MCF 10A (cell line): ENCODE results near the gene RLN3. TPM values are rescaled to one million over a fixed set of nuclear protein-coding genes. Genes with fewer than 3 reads are reported as not detected.

Source experiments
- BruUV-seq: library from RNA; stranded (reverse); fragments of 400-500 nt; replicated peaks from 2 replicates; lab custom pipeline; 2021; lab: Mats Ljungman, UMichigan
- CTCF ChIA-PET: fragments of 300-600 bp; sonication (Branson Sonifier 250); formaldehyde crosslinking; extraction: SDS; loops from one replicate; lab custom pipeline; 2021; ENCODE audit warnings: antibody characterized with exemption, inconsistent platforms; lab: Yijun Ruan, JAX
- POLR2A ChIA-PET: fragments of 300-600, 350-650 bp; sonication (Branson Sonifier 250); formaldehyde crosslinking; extraction: SDS; loops from one replicate; lab custom pipeline; 2020; ENCODE audit warnings: antibody characterized with exemption, inconsistent platforms; lab: Yijun Ruan, JAX
- DNase-seq: peaks from one replicate; pipeline ENCODE4 v3.0.0-alpha.2; 2018; ENCODE audit not compliant: unreplicated experiment
- H3K27ac Mint-ChIP-seq: one replicate; pipeline ENCODE4 v1.8.0; 2022; ENCODE audit warnings: mild to moderate bottlenecking, low read depth, mixed read lengths; ENCODE audit not compliant: unreplicated experiment
- H3K27me3 Mint-ChIP-seq: one replicate; pipeline ENCODE4 v1.8.0; 2022; ENCODE audit warnings: mixed read lengths; ENCODE audit not compliant: insufficient read depth, unreplicated experiment
- H3K36me3 Mint-ChIP-seq: one replicate; pipeline ENCODE4 v1.8.0; 2022; ENCODE audit warnings: mild to moderate bottlenecking, moderate library complexity, mixed read lengths; ENCODE audit not compliant: insufficient read depth, unreplicated experiment
- H3K4me1 Mint-ChIP-seq: one replicate; pipeline ENCODE4 v1.8.0; 2022; ENCODE audit warnings: mixed read lengths; ENCODE audit not compliant: insufficient read depth, unreplicated experiment
- H3K4me3 Mint-ChIP-seq: one replicate; pipeline ENCODE4 v1.8.0; 2022; ENCODE audit warnings: mild to moderate bottlenecking, moderate library complexity, mixed read lengths; ENCODE audit not compliant: unreplicated experiment
- H3K9me3 Mint-ChIP-seq: one replicate; pipeline ENCODE4 v1.8.0; 2022; ENCODE audit warnings: mixed read lengths; ENCODE audit not compliant: unreplicated experiment
- CTCF ChIP-seq: fragments of 200-600 bp; IDR thresholded peaks from one replicate; pipeline ENCODE4 v1.8.0; 2022; ENCODE audit warnings: antibody characterized with exemption, mild to moderate bottlenecking; ENCODE audit not compliant: unreplicated experiment
- intact Hi-C: fragments of 100-400 bp; cut with micrococcal nuclease; formaldehyde crosslinking; loops from 2 replicates; pipeline ENCODE4 v1.14.1; 2022
- total RNA-seq: library from RNA; stranded (reverse); gene quantifications from 2 replicates; pipeline ENCODE4 v1.2.3, GENCODE V29; 2022

RLN3 gene
- total RNA-seq, 1 experiment from 2014 or later = not detected

GRCh38 chr19:13990085-13990484 is 37.9 kb upstream of the RLN3 start:
- Mint-ChIP-seq H3K27me3 (no peaks in the 10 kb centered on the region), H3K27ac (peak overlapping the region; percentile 67), H3K9me3 (no peaks in the 10 kb centered on the region), H3K36me3 (peaks cover 39% of the 10 kb centered on the region), H3K4me3 (no peak overlapping the region), H3K4me1 (peaks cover 5% of the 10 kb centered on the region)
- CTCF ChIA-PET = interaction anchor here (0.6 kb wide), 1 partner anchor 53 kb away, joined by 4 read pairs; no protein-coding TSS in a partner anchor
- BruUV-seq = no TSS peak
- no peak for TF ChIP-seq CTCF
- DNase-seq = no peak
- intact Hi-C loops = no loop called here
- POLR2A ChIA-PET = interaction anchor here (1.3 kb wide), 1 partner anchor 16 kb away, joined by 4 read pairs; the partner anchor contains the start of gene RFX1

- no TSS peak for BruUV-seq
- Mint-ChIP-seq H3K27ac (no peak overlapping the region), H3K4me1 (peaks cover 5% of the 10 kb centered on the region), H3K27me3 (no peaks in the 10 kb centered on the region), H3K36me3 (peaks cover 39% of the 10 kb centered on the region), H3K9me3 (no peaks in the 10 kb centered on the region), H3K4me3 (no peak overlapping the region)
- DNase-seq = no peak
- intact Hi-C loops = no loop called here
- ChIA-PET CTCF (no interaction called here), POLR2A (interaction anchor here (0.6 kb wide), 1 partner anchor 35 kb away, joined by 3 read pairs; no protein-coding TSS in a partner anchor)
- TF ChIP-seq CTCF = no peak
Observed at GRCh38 chr19:13992025-13992424, 35.9 kb upstream of the RLN3 start.

GRCh38 chr19:13993590-13994300 is 34.2 kb upstream of the RLN3 start:
- Mint-ChIP-seq H3K9me3 (no peaks in the 10 kb centered on the region), H3K36me3 (peaks cover 33% of the 10 kb centered on the region), H3K4me3 (no peak overlapping the region), H3K27ac (no peak overlapping the region), H3K4me1 (peaks cover 5% of the 10 kb centered on the region), H3K27me3 (no peaks in the 10 kb centered on the region)
- CTCF ChIA-PET = interaction anchor here (0.6 to 0.9 kb wide), 2 partner anchors 13 to 81 kb away, joined by 3 to 4 read pairs; no protein-coding TSS in a partner anchor
- no TSS peak for BruUV-seq
- intact Hi-C loops = no loop called here
- DNase-seq = no peak
- TF ChIP-seq CTCF = no peak
- POLR2A ChIA-PET = no interaction called here

- intact Hi-C loops = no loop called here
- TF ChIP-seq CTCF = no peak
- no peak overlapping the region for H3K27ac Mint-ChIP-seq
- no peak for DNase-seq
- BruUV-seq = no TSS peak
- ChIA-PET POLR2A (interaction anchor here (0.6 kb wide), 2 partner anchors 32 to 42 kb away, joined by 3 read pairs; no protein-coding TSS in a partner anchor), CTCF (interaction anchor here (0.6 to 1.0 kb wide), 3 partner anchors 65 to 489 kb away, joined by 3 read pairs; no protein-coding TSS in a partner anchor)
- no peaks in the 10 kb centered on the region for H3K9me3 Mint-ChIP-seq
- no peak overlapping the region for H3K4me3 Mint-ChIP-seq
- H3K36me3 Mint-ChIP-seq = peaks cover 21% of the 10 kb centered on the region
- H3K27me3 Mint-ChIP-seq = no peaks in the 10 kb centered on the region
- H3K4me1 Mint-ChIP-seq = no peaks in the 10 kb centered on the region
Observed at GRCh38 chr19:13995017-13995728, 32.8 kb upstream of the RLN3 start.
